AG04449 (cell line): ENCODE measurements around the gene KSR2.
"Not testable (repeated sequence)": the region's sequence is repeated elsewhere in the genome, so short reads cannot be mapped to it uniquely, and the experiment has no call there.

ENCODE experiments used
- CTCF ChIA-PET: fragments of 350-600 bp; formaldehyde crosslinking; extraction: SDS; loops from one replicate; lab custom pipeline; 2021; ENCODE audit warnings: antibody characterized with exemption; lab: Yijun Ruan, JAX
- POLR2A ChIA-PET: fragments of 400-600, 350-600 bp; formaldehyde crosslinking; extraction: SDS; loops from one replicate; lab custom pipeline; 2020; ENCODE audit warnings: antibody characterized with exemption, inconsistent platforms; lab: Yijun Ruan, JAX
- DNase-seq: peaks from one replicate; pipeline ENCODE4 v3.0.0-alpha.2; 2010; ENCODE audit warnings: low read depth, low spot score
- H3K4me3 ChIP-seq: 2 replicates; pipeline ENCODE4 v1.5.1; 2011; ENCODE audit warnings: low read depth, mild to moderate bottlenecking, control low read depth, low read length
- TF ChIP-seq, protein P1 (sequence below): IDR thresholded peaks from one replicate; pipeline ENCODE4 v1.5.1; 2011; ENCODE audit warnings: mild to moderate bottlenecking, moderate library complexity, low read length, control low read depth, inconsistent platforms; ENCODE audit not compliant: insufficient read depth; ENCODE audit errors: missing control alignments

The KSR2 gene

DNA sequence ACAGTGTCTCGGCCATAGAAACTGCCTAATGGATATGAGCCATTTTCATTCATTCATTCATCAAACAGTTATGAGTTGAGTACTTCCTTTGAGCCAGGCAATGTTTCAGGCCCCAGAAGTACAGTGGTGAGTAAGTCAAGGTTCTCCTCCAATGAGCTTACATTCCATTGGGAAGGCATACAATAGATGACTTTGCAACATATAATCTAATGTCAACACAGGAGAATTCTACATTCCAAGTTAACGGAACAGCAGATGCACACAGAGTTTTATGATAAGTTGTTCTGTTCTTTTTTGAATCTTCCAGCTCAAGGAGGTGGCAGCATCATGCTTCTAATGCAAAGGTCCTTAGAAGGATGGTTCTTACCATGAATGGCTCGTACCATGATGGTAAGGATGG, 44.5 kb upstream of the KSR2 start:
- ChIA-PET CTCF (interaction anchor here (0.8 to 1.5 kb wide), 2 partner anchors 138 to 140 kb away, joined by 3 to 4 read pairs; no protein-coding TSS in a partner anchor), POLR2A (no interaction called here)
- TF ChIP-seq, protein P1, sequence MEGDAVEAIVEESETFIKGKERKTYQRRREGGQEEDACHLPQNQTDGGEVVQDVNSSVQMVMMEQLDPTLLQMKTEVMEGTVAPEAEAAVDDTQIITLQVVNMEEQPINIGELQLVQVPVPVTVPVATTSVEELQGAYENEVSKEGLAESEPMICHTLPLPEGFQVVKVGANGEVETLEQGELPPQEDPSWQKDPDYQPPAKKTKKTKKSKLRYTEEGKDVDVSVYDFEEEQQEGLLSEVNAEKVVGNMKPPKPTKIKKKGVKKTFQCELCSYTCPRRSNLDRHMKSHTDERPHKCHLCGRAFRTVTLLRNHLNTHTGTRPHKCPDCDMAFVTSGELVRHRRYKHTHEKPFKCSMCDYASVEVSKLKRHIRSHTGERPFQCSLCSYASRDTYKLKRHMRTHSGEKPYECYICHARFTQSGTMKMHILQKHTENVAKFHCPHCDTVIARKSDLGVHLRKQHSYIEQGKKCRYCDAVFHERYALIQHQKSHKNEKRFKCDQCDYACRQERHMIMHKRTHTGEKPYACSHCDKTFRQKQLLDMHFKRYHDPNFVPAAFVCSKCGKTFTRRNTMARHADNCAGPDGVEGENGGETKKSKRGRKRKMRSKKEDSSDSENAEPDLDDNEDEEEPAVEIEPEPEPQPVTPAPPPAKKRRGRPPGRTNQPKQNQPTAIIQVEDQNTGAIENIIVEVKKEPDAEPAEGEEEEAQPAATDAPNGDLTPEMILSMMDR, result no peak
- no peak for DNase-seq
- H3K4me3 ChIP-seq, result no peak overlapping the region

DNA sequence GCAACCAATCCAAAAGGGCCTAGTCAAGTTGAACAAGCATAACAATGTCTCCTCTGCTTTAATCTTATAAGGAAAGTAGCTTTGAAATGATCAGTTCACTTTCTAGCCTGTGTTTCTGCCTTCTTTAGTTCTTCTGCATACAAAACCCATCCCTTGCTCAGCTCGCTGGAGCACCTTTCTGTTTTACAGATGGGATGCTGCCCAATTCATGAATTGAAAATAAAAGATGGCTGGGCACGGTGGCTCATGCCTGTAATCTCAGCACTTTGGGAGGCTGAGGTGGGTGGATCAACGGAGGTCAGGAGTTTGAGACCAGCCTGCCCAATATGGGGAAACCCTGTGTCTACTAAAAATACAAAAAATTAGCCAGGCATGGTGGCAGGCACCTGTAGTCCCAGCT, 43.2 kb upstream of the KSR2 start:
- no peak overlapping the region for H3K4me3 ChIP-seq
- no peak for DNase-seq
- POLR2A ChIA-PET, result no interaction called here
- TF ChIP-seq, protein P1, result no peak
- CTCF ChIA-PET, result no interaction called here

DNA sequence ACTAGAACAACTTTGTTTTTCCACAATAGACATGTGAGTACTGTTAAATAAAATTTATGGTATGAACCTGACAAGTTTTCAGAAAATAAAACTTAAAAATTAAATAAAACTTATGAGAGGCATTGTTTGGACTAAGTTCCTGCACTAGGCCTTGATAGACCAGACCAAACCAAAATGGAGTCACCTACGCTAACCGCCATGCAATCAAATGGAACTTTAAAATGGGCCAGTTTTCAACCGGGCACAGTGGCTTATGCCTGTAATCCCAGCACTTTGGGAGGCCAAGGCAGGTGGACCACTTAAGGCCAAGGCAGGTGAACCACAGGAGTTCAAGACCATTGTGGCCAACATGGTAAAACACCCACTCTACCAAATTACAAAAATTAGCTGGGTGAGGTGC, 42.6 kb upstream of the KSR2 start:
- no peak overlapping the region for H3K4me3 ChIP-seq
- ChIA-PET CTCF (no interaction called here), POLR2A (no interaction called here)
- DNase-seq, result no peak
- TF ChIP-seq, protein P1, result no peak

DNA sequence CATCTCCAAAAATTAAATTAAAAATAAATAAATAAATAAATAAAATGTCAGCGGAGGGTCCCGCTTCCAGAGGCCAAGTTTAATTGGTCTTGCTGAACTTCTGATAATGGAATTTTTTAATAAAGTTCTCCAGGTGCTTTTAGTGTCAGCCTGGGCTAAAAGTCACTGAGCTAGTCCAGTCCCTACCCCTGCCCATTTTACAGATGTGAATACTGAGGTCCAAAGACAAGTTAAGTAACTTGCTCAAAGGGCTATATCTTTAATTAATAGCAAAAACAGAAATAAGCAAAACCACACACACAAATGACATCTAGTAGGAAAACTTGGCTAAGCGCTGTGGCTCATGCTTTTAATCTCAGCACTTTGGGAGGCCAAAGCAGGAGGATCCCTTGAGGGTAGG, 42.1 kb upstream of the KSR2 start:
- no peak overlapping the region for H3K4me3 ChIP-seq
- TF ChIP-seq, protein P1, result no peak
- ChIA-PET POLR2A (no interaction called here), CTCF (no interaction called here)
- no peak for DNase-seq

DNA sequence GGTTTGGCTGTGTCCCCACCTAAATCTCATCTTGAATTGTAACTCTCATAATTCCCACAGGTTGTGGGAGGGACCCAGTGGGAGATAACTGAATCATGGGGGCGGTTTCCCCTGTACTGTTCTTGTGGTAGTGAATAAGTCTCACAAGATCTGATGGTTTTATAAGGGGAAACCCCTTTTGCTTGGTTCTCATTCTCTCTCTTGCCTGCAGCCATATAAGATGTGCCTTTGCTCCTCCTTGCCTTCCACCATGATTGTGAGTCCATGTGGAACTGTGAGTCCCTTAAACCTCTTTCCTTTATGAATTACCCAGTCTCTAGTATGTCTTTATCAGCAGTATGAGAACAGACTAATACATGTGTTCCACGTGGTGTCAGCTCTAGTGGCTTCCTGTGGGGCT, 31.0 kb upstream of the KSR2 start:
- CTCF ChIA-PET, H3K4me3 ChIP-seq, DNase-seq, POLR2A ChIA-PET: not testable (repeated sequence)

DNA sequence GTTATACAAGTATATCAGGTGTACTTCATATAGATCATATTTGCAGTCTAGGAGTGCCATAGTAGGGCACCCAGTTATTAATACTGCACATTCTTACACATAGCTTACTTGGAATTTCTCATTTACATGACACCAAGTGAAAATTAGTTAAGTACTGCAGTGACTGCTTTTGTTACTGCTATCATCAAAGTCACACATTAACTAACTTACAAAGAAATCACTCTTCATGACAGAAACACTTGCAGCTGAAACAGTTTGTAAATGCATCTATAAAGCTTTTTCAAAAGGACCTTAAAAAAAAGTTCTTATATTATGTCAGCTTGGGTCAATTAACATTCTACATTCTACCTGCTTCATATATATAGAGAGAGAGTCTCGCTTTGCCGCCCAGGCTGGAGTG, 29.9 kb upstream of the KSR2 start:
- no peak overlapping the region for H3K4me3 ChIP-seq
- ChIA-PET POLR2A (no interaction called here), CTCF (interaction anchor here (1.3 kb wide), 1 partner anchor 141 kb away, joined by 4 read pairs; no protein-coding TSS in a partner anchor)
- TF ChIP-seq, protein P1, result no peak
- DNase-seq, result no peak

DNA sequence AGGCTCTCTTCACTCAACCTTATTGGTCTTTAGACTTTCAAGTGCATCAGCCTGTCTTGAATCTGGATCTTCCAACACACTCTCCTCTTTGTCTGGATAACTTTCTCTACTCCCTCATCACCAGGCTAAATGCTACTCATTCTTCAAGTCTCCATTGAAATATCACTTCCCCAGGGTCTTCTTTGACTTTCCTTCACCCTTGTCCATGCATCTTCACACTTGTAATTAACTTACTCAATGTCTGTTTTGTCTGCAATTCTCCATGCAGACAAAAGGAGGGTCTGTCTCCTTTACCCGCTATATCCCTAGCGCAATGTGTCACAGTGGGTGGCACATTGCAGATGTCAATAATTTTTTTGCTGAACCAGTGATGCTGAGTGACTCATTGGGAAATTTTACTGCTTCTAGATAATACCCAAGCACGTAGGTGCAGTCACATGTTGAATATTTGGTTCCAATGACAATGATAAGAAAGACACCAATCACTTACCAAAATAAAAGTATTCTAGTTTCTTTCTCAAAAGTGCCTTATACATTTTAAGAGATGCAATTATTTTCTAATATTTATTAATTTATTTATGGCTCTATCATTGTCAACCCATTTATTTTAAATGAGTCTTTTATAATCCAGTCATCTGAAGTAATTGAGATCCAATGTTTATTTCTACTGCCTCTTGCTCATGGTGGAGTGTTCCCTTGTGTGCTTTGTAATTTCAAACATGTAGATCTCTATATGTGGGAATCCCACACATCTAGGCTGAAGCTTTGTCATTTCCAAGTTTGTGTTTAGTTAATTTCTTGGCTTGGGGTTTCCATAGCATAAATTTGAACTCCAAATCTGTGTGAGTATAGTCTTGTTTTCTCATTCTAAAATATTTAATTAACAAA, 26.0 kb upstream of the KSR2 start:
- no peak for DNase-seq
- POLR2A ChIA-PET, result interaction anchor here (0.7 kb wide), 1 partner anchor 16 kb away, joined by 3 read pairs; no protein-coding TSS in a partner anchor
- TF ChIP-seq, protein P1, result no peak
- H3K4me3 ChIP-seq, result no peak overlapping the region
- CTCF ChIA-PET, result no interaction called here
